Measurements from ENCODE around the gene GPRASP1. TPM values are rescaled to one million over a fixed set of nuclear protein-coding genes. Genes with fewer than 3 reads are reported as not detected.
A peak's percentile ranks its signal among the peaks of the same experiment; 100 is the strongest.

GPRASP1 gene
- total RNA-seq, 4 donors from 2014 or later = 1.2 to 8.6 (median 6.5) TPM

DNA sequence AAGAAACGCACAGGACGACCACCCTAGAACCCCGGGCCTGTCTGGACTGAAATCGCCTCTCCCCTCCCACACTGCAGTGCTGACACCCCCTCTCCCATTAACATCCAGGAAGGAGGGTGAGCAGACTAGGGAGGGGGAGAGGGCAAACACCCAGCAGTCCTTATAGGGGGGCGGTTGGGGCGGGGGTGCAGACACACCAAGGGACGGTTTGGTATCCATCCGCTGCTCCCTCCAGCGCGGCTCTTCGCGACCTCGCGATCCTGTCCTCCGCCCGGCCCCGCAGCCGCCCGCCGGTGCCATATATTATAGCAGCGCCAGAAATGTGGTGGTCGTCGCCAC is 411 bp upstream of the GPRASP1 start:
- TF ChIP-seq POLR2AphosphoS5 (IDR thresholded peaks at IDR 0.05) = no peak
- no peak for TF ChIP-seq POLR2A (IDR thresholded peaks at IDR 0.05)
- TF ChIP-seq EP300 (IDR thresholded peaks at IDR 0.05; ENCODE audit: low read depth) = no peak
- TF ChIP-seq, protein P1, sequence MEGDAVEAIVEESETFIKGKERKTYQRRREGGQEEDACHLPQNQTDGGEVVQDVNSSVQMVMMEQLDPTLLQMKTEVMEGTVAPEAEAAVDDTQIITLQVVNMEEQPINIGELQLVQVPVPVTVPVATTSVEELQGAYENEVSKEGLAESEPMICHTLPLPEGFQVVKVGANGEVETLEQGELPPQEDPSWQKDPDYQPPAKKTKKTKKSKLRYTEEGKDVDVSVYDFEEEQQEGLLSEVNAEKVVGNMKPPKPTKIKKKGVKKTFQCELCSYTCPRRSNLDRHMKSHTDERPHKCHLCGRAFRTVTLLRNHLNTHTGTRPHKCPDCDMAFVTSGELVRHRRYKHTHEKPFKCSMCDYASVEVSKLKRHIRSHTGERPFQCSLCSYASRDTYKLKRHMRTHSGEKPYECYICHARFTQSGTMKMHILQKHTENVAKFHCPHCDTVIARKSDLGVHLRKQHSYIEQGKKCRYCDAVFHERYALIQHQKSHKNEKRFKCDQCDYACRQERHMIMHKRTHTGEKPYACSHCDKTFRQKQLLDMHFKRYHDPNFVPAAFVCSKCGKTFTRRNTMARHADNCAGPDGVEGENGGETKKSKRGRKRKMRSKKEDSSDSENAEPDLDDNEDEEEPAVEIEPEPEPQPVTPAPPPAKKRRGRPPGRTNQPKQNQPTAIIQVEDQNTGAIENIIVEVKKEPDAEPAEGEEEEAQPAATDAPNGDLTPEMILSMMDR (IDR thresholded peaks at IDR 0.05) = no peak
- intact Hi-C loops (cut with DNase I; ENCODE audit: low total_unique reads) = no loop called here
- Histone ChIP-seq H3K9me3 (no peaks in the 10 kb centered on the region), H3K36me3 (no peaks in the 10 kb centered on the region), H3K4me3 (peak overlapping the region; percentile 49 to 61 (median 56)), H3K27ac (peak overlapping the region; percentile 63 to 86 (median 80)), H3K4me1 (no peaks in the 10 kb centered on the region), H3K27me3 (no peaks in the 10 kb centered on the region)
- in situ Hi-C loops (cut with MboI; ENCODE audit: low pct_ligation_motif_present in 1 of 4, low pct_unique_long_range_greater_than_20kb in 1 of 4, low sequenced_read_pairs in 3 of 4) = no loop called here
- DNase-seq = no peak
- WGBS, 2 donors (ENCODE audit: low coverage in 1 of 2) = 45% methylated on average over 17 of the region's 23 CpGs; no CpG with 5 or more reads in 1 of the 2 donors

DNA sequence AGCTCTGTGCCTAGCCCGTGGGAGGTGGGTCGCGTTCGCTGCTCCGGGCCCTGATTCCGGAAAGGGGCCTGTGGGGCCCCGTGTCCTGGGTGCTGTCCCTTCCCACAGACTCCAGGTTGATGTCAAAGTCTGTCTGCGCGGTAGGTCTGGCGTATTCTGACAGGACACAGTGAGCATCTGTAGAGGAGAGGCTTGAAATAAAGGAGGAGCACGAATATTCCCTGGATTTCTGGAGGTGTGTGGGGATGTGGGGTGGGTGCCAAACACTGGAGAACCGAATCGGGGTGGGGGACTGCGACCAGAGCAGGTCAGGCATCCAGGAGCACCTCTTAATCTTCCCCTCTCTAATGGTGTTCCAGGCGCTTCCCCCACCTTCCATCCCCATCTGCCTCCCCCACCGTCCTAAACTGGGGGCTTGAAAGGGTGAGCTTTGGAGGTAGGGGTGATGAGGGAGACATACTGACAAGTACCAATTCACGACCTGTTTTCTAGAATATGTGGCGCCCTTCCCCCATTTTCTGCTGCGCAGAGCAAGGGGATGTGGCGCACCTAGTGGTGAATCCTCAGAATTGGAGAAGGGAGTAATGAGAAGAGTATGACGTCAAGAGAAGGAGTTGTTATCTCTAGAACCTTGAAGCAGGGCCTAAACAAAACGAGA is 877 bp downstream of the GPRASP1 start:
- intact Hi-C loops (cut with DNase I; ENCODE audit: low total_unique reads) = no loop called here
- TF ChIP-seq POLR2A (IDR thresholded peaks at IDR 0.05) = no peak
- no peak for TF ChIP-seq EP300 (IDR thresholded peaks at IDR 0.05; ENCODE audit: low read depth)
- TF ChIP-seq POLR2AphosphoS5 (IDR thresholded peaks at IDR 0.05) = peak in 1 of 3 donors; percentile 17
- TF ChIP-seq, protein P1 (IDR thresholded peaks at IDR 0.05) = peak; percentile 41 to 52 (median 44)
- in situ Hi-C loops (cut with MboI; ENCODE audit: low pct_ligation_motif_present in 1 of 4, low pct_unique_long_range_greater_than_20kb in 1 of 4, low sequenced_read_pairs in 3 of 4) = no loop called here
- no peaks in the 10 kb centered on the region for H3K36me3 ChIP-seq
- WGBS, 2 donors (ENCODE audit: low coverage in 1 of 2) = 10 to 64% methylated on average over 2 to 18 of the region's 22 CpGs
- H3K4me3 ChIP-seq = peak overlapping the region; percentile 49 to 61 (median 56)
- H3K27me3 ChIP-seq = no peaks in the 10 kb centered on the region
- no peaks in the 10 kb centered on the region for H3K4me1 ChIP-seq
- no peaks in the 10 kb centered on the region for H3K9me3 ChIP-seq
- DNase-seq = peak; percentile 27
- H3K27ac ChIP-seq = peak overlapping the region; percentile 63 to 86 (median 80)

DNA sequence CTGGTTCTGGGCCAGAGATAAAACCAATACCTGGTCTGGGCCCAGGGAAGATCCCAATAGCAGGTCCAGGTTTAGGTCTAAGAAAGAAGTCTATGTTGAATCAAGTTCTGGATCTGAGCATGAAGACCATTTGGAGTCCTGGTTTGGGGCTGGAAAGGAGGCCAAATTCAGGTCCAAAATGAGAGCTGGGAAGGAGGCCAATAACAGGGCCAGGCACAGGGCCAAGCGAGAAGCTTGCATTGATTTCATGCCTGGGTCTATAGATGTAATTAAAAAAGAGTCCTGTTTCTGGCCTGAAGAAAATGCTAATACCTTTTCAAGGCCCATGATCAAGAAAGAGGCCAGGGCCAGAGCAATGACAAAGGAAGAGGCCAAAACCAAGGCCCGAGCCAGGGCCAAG is 3.4 kb downstream of the GPRASP1 start:
- TF ChIP-seq POLR2AphosphoS5 (IDR thresholded peaks at IDR 0.05) = no peak
- TF ChIP-seq, protein P1 (IDR thresholded peaks at IDR 0.05) = no peak
- TF ChIP-seq EP300 (IDR thresholded peaks at IDR 0.05; ENCODE audit: low read depth) = no peak
- TF ChIP-seq POLR2A (IDR thresholded peaks at IDR 0.05) = no peak
- Histone ChIP-seq H3K27ac (no peak overlapping the region), H3K9me3 (no peaks in the 10 kb centered on the region), H3K27me3 (no peaks in the 10 kb centered on the region), H3K36me3 (no peaks in the 10 kb centered on the region), H3K4me1 (no peaks in the 10 kb centered on the region), H3K4me3 (no peak overlapping the region)
- in situ Hi-C loops (cut with MboI; ENCODE audit: low pct_ligation_motif_present in 1 of 4, low pct_unique_long_range_greater_than_20kb in 1 of 4, low sequenced_read_pairs in 3 of 4) (no loop called here), intact Hi-C loops (cut with DNase I; ENCODE audit: low total_unique reads) (no loop called here)
- WGBS, 2 donors (ENCODE audit: low coverage in 1 of 2) = 78 to 100% methylated on average over 1 to 2 of the region's 2 CpGs
- no peak for DNase-seq

DNA sequence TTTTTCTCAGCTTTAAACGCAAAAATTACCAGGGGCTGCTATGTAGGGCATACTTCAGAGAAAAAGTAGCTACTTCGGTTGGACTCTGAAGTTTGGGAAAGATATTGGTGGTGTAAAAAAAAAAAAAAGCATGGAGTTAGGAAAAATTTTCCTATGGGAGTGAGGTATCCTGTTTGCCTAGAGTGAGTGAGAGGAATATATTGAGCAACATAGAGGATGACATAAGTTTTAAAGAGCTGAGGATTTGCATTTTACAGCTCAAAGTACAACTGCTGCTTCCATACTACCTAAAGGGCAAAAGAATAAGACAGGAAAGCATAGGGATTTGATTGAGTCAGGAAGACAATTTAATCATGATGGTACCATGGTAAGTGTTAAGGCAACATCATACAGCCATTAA is 7.3 kb downstream of the GPRASP1 start:
- 62% methylated on average over 2 of the region's 2 CpGs; no CpG with 5 or more reads in 1 of the 2 donors for WGBS, 2 donors (ENCODE audit: low coverage in 1 of 2)
- DNase-seq = no peak
- Histone ChIP-seq H3K4me1 (no peaks in the 10 kb centered on the region), H3K27me3 (no peaks in the 10 kb centered on the region), H3K27ac (no peak overlapping the region), H3K36me3 (no peaks in the 10 kb centered on the region), H3K9me3 (no peaks in the 10 kb centered on the region), H3K4me3 (no peak overlapping the region)
- TF ChIP-seq POLR2A (IDR thresholded peaks at IDR 0.05) (no peak), POLR2AphosphoS5 (IDR thresholded peaks at IDR 0.05) (no peak), EP300 (IDR thresholded peaks at IDR 0.05; ENCODE audit: low read depth) (no peak)
- TF ChIP-seq, protein P1 (IDR thresholded peaks at IDR 0.05) = no peak
- intact Hi-C loops (cut with DNase I; ENCODE audit: low total_unique reads) = no loop called here
- in situ Hi-C loops (cut with MboI; ENCODE audit: low pct_ligation_motif_present in 1 of 4, low pct_unique_long_range_greater_than_20kb in 1 of 4, low sequenced_read_pairs in 3 of 4) = no loop called here
